Measurements from ENCODE around the gene ARID4B. TPM values are rescaled to one million over a fixed set of nuclear protein-coding genes. Genes with fewer than 3 reads are reported as not detected.

ARID4B gene
- total RNA-seq, 2 experiments from 2014 or later, result 31.7 to 34.2 TPM

DNA sequence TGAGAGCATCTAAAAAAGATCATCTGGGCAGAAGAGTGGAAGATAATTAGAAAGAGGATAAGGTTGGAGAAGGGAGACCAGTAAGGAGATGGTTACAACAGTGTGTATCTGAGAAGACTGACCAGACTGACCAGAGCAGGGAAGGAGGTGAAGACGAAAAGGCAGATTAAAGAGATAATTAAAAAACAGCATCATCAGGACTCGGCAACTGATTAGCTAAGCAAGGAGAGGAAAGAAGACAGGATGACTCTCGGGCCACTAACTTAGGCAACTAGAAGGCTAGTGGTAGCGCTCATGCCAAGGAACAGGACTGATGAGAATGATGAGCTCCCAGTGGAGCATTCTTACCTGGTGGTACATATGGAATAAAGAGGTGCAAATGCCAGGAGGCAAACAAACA lies 170.8 kb downstream of the ARID4B start:
- POLR2A ChIA-PET, result no interaction called here
- CTCF ChIA-PET, result interaction anchor here (1.0 kb wide), 1 partner anchor 260 kb away, joined by 3 read pairs; no protein-coding TSS in a partner anchor

DNA sequence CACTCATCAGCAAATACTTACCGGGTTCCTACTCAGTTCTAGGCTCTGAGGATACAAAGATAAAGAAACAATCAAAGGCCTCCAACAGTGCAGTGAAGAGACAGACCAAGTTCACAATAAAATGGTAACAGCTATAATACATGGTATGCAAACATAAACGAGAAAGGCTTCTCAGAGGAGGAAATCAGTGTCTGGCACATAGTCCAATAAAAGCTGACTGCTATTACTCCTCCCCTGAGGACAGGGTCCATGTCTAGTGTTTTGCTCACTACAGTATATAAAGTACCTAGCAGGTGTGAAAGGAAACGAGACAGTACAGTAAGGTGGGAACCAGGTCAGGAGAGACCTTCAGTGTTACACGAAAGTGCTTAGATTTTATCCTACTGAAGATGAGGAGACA lies 171.2 kb downstream of the ARID4B start:
- ChIA-PET CTCF (interaction anchor here (1.0 kb wide), 1 partner anchor 260 kb away, joined by 3 read pairs; no protein-coding TSS in a partner anchor), POLR2A (no interaction called here)

DNA sequence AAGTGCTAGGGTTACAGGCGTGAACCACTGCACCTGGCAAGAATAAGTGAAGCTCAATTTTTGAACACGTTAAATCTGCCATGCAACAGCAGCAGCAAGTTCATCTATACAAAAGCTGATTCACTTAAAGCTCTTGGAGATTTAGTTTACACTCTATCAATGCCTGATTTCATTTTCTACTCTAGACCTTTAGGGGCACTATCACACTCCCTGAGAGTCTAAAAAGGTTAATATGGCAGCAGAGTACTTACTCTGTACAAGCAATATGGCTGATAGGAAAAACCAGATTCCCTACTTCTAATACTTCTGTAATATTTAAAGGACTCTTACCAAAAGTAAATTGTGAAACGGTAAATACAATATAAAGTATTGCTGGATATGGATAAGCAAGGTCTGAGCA lies 171.7 kb downstream of the ARID4B start:
- ChIA-PET POLR2A (no interaction called here), CTCF (interaction anchor here (1.0 kb wide), 1 partner anchor 261 kb away, joined by 3 read pairs; no protein-coding TSS in a partner anchor)

DNA sequence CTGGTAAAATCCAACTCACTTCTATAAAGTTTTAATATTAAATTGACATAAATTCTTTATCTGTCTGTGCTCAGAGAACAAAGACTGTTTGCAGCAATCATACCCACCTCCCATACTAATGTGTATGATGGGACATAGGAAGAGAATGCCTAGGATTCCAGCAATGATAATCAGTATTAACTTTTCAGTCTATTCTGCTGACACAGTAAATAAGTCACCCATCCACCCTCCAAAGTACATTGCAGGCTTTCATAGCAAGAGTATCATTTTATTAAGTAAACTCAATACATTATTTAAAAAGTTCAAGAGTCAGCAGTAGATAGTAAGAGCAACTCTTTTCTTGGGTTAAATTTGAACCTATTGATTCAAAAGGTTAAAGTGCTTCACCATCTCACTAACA lies 175.7 kb downstream of the ARID4B start:
- CTCF ChIA-PET, result interaction anchor here (1.1 kb wide), 2 partner anchors 15 to 17 kb away, joined by 3 read pairs; no protein-coding TSS in a partner anchor
- POLR2A ChIA-PET, result no interaction called here

DNA sequence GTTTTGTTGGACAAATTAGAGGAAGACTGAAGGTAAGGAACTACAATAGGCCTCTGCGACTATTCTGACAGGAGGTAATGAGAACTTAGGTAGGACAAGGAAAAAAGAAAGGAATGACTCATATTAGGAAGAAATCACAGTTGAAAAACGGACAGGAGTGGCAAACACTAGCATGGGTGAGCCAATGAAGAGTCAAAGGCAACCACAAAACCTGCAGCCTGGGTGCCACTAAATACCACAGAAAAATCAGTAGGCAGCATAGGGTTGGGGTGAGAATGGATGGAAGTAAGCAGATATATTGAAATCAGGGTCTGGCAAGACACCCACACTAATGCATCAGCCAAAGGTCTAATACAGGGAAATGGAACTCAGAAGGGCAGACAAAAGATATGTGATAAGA lies 176.9 kb downstream of the ARID4B start:
- CTCF ChIA-PET, result no interaction called here
- POLR2A ChIA-PET, result no interaction called here

DNA sequence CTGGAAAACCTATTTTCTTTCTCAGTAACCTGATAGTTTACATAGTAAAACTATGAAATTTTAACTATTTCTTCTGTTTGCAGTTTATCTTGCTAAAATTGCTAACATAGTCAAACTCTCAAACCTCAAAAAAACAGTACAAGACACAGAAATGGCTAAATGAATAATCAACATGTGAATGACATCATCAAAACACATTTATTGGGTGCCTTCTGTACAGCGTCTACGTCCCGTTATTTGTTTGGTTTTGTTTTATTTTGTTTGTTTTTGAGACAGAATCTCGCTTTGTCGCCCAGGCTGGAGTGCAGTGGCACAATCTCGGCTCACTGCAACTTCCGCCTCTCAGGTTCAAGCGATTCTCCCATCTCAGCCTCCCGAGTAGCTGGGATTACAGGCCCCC lies 178.2 kb downstream of the ARID4B start:
- ChIA-PET CTCF (no interaction called here), POLR2A (no interaction called here)

DNA sequence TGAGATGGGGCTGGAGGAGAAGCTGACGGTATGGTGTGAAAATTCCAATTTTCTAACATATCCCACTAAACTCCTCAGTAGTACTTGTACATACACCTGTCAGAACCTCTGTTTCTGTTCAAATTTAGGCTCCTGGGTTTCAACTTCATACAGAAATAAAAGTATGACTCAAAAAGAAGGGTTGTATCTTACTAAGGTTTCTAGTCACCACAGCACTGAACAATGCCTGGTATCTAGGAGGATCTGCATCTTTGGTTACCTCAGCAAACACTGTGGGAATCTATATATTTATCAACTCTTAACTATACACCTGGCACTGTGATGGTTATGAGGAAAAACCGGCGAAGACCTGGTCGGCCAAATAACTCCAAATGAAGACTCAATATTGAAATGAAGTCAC lies 180.7 kb downstream of the ARID4B start:
- ChIA-PET POLR2A (no interaction called here), CTCF (no interaction called here)

DNA sequence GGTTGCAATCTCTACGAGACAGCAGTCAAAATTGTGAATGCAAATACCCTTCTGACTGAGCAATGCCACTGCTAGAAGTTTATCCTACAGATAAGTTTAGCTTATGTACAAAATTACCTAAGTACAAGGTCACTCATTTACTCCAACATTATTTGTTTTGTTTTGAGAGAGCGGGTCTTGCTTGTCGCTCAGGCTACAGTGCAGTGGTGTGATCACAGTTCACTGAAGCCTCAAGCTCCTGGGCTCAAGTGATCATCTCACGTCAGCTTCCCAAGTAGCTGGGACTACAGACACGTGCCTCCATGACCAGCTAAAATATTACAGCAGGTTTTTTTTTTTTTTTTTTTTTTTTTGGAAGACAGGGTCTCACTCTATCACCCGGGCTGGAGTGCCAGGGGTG lies 182.3 kb downstream of the ARID4B start:
- POLR2A ChIA-PET, result no interaction called here
- CTCF ChIA-PET, result interaction anchor here (1.0 kb wide), 1 partner anchor 67 kb away, joined by 3 read pairs; no protein-coding TSS in a partner anchor

DNA sequence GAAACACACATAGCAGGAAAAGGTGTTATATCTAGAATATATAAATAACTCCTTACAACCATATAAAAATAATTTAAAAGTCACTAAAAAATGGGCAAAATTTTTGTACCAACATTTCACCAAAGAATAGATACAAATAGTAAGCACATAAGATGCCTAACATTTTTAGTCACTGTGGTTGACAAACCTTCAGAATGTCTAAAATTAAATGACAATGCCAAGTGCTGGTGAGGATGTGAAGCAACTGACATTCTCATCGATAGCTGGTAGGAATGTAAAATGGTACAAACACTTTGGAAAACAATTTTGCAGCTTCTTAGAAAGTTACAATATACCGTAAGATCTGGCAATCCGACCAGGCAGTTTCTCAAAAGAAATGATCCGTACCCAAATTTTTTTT lies 185.0 kb downstream of the ARID4B start:
- CTCF ChIA-PET, result interaction anchor here (0.6 kb wide), 1 partner anchor 1001 kb away, joined by 4 read pairs; no protein-coding TSS in a partner anchor
- POLR2A ChIA-PET, result interaction anchor here (0.6 kb wide), 1 partner anchor 16 kb away, joined by 5 read pairs; no protein-coding TSS in a partner anchor

DNA sequence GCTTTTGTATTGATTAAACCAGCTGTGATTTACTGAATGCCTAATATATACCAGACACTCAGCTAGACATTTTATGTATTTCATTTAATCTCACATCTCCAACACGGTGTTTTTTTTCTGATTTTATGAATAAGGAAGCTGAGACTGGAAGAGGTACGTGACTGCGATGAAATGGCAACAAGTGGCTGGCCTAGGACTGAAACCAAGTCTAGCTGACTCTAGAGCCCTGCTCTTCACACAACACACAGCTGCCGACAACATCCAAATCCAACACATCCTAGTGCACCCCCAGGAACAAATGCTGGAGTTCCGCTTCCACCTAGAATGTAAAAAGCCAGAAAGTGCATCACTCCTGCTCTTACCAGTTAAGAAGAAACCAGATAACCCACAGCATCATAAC lies 188.7 kb downstream of the ARID4B start:
- POLR2A ChIA-PET, result interaction anchor here (0.9 to 1.1 kb wide), 2 partner anchors 11 to 35 kb away, joined by 3 to 7 read pairs; partner anchors contain the start of gene TOMM20
- CTCF ChIA-PET, result interaction anchor here (1.1 kb wide), 1 partner anchor 364 kb away, joined by 4 read pairs; the partner anchor contains the start of gene B3GALNT2

DNA sequence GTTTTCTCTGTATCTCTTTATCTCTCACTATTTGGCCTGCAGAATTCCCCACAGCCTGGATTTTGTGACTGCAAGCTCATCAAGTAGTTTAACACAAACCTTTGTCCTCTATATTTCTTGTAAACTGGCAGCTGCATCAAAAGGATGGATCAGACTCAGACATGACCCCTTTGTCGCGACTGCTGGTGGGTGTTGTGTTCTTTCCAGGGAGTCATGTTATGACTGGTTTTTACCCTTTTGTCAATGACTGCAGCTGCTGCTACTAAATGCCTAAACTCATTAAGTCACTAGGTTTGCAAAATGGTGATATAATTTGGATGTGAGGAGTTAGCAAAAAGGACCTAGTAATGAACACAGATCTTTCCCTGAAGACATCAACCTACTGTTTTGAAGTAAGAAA lies 189.2 kb downstream of the ARID4B start:
- POLR2A ChIA-PET, result interaction anchor here (0.5 to 1.1 kb wide), 4 partner anchors 10 to 34 kb away, joined by 3 to 7 read pairs (median 4); partner anchors contain the start of gene TOMM20
- CTCF ChIA-PET, result interaction anchor here (1.0 to 1.1 kb wide), 2 partner anchors 22 to 365 kb away, joined by 3 to 4 read pairs; partner anchors contain the start of genes B3GALNT2 and RBM34

DNA sequence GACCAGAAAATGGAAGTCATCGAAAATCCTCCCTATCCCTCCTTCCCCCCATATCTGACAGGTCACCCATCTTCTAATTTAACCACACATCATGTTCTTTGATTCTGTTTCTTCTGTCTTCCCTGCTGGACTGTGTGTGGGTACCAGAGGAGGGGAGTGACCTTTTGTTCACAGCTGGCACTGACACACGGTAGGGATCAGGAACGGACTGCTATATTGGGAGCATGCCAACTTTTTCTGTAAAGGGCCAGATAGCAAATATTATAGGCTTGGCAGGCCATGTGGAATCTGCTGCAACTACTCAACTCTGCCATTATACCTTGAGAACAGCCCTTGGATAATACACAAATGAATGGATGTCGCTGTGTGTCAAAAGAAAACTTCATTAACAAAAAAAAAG lies 191.9 kb downstream of the ARID4B start:
- POLR2A ChIA-PET, result no interaction called here
- CTCF ChIA-PET, result interaction anchor here (1.3 kb wide), 1 partner anchor 24 kb away, joined by 3 read pairs; no protein-coding TSS in a partner anchor

DNA sequence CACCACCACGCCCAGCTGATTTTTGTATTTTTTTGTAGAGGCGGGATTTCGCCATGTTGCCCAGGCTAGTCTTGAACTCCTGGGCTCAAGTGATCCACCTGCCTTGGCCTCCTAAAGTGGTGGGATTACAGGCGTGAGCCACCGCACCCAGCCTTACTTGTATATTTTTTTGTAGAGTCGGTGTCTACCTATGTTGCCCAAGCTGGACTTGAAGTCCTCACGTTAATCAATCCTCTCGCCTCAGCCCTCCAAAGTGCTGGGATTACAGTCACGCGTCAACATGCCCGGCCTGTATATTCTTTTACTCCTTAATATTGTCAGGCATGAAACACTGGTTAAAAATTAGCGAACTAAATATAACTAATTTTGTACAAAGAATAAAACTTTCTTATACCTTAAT lies 193.8 kb downstream of the ARID4B start:
- ChIA-PET POLR2A (interaction anchor here (0.6 kb wide), 1 partner anchor 188 kb away, joined by 3 read pairs; no protein-coding TSS in a partner anchor), CTCF (no interaction called here)

DNA sequence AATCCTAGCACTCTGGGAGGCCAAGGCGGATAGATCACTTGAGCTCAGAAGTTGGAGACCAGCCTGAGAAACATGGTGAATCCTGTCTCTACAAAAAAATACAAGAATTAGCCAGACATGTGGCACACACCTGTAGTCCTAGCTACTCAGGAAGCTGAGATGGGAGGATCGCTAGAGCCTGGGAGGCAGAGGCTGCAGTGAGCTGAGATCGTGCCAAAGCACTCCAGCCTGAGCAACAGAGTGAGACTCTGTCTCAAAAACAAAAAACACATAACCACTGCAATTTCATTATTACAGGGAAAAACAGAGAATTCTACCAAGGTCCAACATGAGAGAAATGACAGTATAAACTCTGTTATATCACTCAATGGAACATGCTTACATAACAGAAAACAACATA lies 194.9 kb downstream of the ARID4B start:
- POLR2A ChIA-PET, result no interaction called here
- CTCF ChIA-PET, result interaction anchor here (0.7 kb wide), 1 partner anchor 12 kb away, joined by 3 read pairs; no protein-coding TSS in a partner anchor

DNA sequence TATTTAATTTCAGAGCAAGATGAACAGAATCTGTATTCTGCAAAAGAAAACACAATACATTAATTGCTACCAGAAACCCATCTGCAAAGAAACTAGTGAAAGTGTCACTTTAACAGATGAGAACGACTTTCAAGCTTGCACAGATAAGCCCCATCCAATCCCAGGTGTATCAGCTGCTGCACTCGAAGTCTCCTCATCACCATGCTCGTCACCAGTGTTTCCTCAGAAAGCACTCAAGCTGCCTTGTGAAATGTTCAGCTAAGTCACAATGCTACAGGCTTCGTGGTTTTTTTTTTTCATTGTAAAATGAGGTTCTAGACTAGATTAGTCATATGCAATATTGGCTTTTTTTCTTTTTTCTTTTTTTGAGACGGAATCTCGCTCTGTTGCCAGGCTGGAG lies 196.0 kb downstream of the ARID4B start:
- CTCF ChIA-PET, result no interaction called here
- POLR2A ChIA-PET, result no interaction called here

DNA sequence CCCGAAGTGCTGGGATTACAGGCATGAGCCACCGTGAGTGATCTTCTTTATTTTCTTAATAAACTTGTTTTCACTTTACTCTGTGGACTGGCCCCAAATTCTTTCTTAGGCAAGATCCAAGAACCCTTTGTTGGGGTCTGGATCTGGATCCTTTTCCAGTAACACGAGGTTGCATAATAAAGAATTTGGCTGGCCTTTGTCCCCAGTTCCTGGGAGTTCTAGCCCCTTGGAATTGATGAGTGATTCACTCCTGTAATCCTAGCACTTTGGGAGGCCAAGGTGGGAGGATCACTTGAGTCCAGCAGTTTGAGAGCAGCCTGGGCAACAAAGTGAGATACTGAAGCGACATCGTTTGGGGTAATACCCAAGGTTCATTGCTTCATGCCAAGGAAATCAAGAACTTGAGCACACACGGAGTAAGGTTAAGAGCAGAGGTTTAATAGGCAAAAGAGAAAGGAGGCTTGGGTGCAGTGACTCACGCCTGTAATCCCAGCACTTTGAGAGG lies 197.2 kb downstream of the ARID4B start:
- ChIA-PET POLR2A (no interaction called here), CTCF (no interaction called here)

DNA sequence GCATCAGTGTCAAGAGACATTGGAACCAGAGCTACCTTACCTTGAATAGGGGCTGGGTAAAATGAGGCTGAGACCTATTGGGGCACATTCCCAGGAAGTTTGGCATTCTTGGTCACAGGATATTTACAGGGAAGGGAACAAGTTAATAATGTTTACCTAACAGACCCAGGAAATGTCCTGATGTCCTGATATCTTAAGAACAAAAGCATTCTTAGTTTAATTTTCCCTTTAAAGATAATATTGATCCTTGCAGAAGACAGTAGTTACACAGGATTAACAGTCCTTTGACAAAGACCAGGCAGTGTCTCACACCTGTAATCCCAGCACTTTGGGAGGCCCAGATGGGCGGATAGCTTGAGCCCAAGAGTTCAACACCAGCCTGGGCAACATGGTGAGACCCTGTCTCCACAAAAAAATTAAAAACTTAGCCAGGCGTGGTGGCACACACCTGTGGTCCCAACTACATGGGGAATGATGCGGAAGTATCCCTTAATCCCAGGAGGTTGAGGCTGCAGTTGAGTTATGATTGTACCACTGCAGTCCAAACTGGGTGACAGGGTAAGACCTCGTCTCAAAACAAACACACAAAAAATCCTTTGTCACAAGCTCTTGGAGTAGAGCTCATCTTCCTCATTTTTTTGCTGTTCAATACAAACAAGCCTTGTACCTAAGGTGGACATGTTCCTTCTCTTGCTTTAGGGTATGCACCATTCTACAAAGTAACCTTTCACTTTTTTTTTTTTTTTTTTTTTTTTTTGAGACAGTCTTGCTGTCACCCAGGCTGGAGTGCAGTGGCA lies 198.0 kb downstream of the ARID4B start:
- ChIA-PET POLR2A (interaction anchor here (1.0 to 1.4 kb wide), 2 partner anchors 31 to 373 kb away, joined by 3 to 6 read pairs; partner anchors contain the start of gene RBM34), CTCF (no interaction called here)

DNA sequence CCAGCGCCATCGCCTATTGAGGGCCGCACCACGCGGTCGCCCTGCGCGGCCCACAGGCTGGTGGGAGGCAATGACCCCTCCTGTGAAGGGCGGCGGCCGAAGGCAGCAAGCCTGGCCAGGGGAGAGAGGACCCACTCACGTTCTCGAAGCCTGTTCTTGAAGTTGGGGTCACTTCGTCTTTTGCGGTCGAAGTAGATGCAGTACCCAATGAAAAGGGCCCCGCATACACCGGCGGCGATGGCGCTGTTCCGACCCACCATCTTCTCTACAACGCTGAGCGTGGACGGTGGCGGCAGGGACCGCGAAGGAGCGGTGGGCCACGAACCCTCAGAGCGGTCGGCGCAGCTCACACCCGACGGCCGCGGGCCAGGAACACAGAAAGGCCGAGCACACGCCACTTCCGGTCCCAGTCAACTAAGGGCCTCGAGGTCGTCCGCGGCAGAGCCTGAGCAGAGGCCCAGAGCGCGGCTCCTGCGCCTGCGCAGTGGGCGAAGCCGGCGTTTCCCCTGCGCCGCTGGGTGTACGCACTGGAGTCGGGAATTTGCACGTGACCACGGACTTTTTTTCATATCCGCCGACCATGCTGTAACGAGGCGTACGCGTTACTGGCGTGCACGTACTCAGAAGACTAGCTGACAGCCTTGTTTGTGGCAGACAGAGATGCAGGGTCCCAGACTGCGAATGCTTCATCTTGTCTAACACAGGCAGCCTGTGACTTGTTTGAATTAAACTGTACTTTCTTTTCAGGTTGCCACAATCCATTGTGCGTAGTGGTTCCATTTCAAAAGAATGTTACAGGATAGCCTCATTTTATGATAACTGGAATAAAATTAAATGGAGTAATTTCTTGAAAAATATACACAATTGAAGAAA lies 199.3 kb downstream of the ARID4B start, which contains the start of gene TOMM20:
TOMM20 (minus strand) TSS at position 382 of the 873 bp plus-strand sequence; CDS start at position 260, 122 bp downstream.
- CTCF ChIA-PET, result no interaction called here
- POLR2A ChIA-PET, result interaction anchor here (0.6 to 1.5 kb wide), 7 partner anchors 11 to 524 kb away, joined by 3 to 6 read pairs (median 3); partner anchors contain the start of gene RBM34

Measured in activated CD8-positive, alpha-beta memory T cell treated with anti-CD3 and anti-CD28 coated beads for 36 hours (primary cell).